Germinal center (tissue), 1 donor: ENCODE measurements around the gene WASF3.
"Not testable (repeated sequence)": the region's sequence is repeated elsewhere in the genome, so short reads cannot be mapped to it uniquely, and the experiment has no call there.

Experiments
- DNase-seq: peaks from one replicate; pipeline ENCODE4 v3.0.0; 2012; ENCODE audit warnings: mixed read lengths, low spot score

WASF3 gene

GRCh38 chr13:26716984-26717383 lies 159.5 kb downstream of the WASF3 start:
- no peak for DNase-seq

DNA sequence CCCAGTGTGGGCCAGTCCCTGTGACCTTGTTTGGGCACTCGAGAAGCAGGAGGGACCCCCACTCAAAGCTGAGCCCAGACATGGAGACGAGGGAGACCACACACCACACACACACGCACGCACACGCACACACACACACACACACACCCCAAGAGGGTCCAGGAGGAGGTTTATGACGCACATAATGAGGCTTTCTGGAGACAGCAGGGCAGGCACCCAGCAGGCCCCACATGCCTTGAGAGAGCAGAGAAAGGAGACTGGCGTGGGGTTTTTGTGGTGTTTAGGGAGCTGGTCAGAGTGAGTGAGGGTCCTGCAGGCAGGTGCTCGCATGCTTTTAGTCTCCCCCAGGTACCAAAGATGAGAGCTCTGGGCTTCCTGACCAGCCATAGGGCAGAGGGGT lies 160.7 kb downstream of the WASF3 start:
- no peak for DNase-seq

- no peak for DNase-seq
Measured at GRCh38 chr13:26718872-26719271, 161.4 kb downstream of the WASF3 start.

DNA sequence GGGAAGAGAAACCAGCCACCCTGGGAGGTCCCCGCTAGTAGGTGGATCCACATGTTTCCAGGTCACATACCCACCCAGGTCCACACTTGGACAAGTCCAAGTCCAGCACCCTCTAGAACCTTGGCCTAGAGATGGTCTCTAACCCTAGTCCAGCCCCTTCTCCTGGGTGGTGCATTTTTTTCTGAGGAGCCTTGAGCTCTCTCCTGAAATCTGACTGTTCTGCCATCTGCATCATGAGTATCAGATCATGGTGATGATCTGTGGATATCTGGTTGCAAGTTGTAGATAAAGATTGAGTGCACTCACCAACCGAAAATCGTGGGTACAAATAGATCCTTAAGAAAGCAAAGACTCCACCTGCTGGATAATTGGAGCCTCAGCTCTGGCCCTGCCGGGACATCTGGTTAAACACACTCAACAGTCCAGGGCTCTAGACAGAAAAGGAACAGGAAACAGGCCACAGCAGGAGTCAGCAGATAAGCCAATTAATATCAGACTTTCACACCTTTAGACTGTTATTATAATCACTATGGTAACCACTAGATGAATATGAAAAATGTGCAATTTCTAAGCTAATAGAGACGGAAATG lies 162.0 kb downstream of the WASF3 start:
- no peak for DNase-seq

GRCh38 chr13:26721251-26722121 lies 164.0 kb downstream of the WASF3 start:
- DNase-seq: no peak

- no peak for DNase-seq
Measured at GRCh38 chr13:26722321-26722720, 164.8 kb downstream of the WASF3 start.

GRCh38 chr13:26723620-26724019 lies 166.1 kb downstream of the WASF3 start:
- not testable (repeated sequence) for DNase-seq

- DNase-seq: no peak
Measured at GRCh38 chr13:26726684-26727083, 169.2 kb downstream of the WASF3 start.

GRCh38 chr13:26727122-26727521 lies 169.6 kb downstream of the WASF3 start:
- DNase-seq: no peak

DNA sequence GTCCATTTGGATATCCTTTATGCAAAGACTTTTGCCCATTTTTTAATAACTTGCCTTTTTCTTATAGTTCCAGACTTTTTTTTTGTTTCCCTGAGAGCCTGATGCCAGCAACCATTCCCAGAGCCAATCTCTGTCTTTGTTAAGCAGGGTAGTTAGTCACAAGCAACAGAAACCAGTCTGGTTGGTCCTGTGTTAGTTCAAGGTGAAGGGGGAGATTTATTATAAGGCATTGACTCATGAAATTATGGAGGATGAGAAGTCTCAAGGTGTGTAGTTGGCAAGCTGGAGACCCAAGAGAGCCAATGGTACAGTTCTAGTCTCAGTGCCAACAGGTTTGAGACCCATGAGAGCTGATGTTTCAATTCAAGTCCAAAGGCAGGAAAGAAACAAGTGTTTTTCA lies 170.2 kb downstream of the WASF3 start:
- no peak for DNase-seq

GRCh38 chr13:26735677-26736076 lies 178.2 kb downstream of the WASF3 start:
- no peak for DNase-seq
